HG02759 (cell line): ENCODE data around the gene KHDC1L.
A peak's percentile ranks its signal among the peaks of the same experiment; 100 is the strongest.
"Not testable (repeated sequence)": the region's sequence is repeated elsewhere in the genome, so short reads cannot be mapped to it uniquely, and the experiment has no call there.

Source experiments
- ATAC-seq: cut with Tn5 transposase; IDR thresholded peaks from one replicate; pipeline ENCODE4 v1.9.1; 2021; ENCODE audit warnings: mild to moderate bottlenecking, moderate library complexity; ENCODE audit not compliant: unreplicated experiment

KHDC1L gene

GRCh38 chr6:73207221-73207837 lies 18.0 kb downstream of the KHDC1L start:
- no peak for ATAC-seq

GRCh38 chr6:73204252-73204651 lies 21.0 kb downstream of the KHDC1L start:
- no peak for ATAC-seq

- ATAC-seq: no peak
Measured at GRCh38 chr6:73203098-73203497, 22.2 kb downstream of the KHDC1L start.

GRCh38 chr6:73200735-73201134 lies 24.6 kb downstream of the KHDC1L start:
- no peak for ATAC-seq

GRCh38 chr6:73200247-73200646 lies 25.0 kb downstream of the KHDC1L start:
- ATAC-seq: no peak

- ATAC-seq: no peak
Measured at GRCh38 chr6:73194744-73195143, 30.6 kb downstream of the KHDC1L start.

- not testable (repeated sequence) for ATAC-seq
Measured at GRCh38 chr6:73193302-73193701, 32.0 kb downstream of the KHDC1L start.

GRCh38 chr6:73182021-73182607 lies 43.2 kb downstream of the KHDC1L start:
- ATAC-seq: no peak

GRCh38 chr6:73180763-73181619 lies 44.3 kb downstream of the KHDC1L start:
- peak; percentile 81 for ATAC-seq

GRCh38 chr6:73180076-73180738 lies 45.1 kb downstream of the KHDC1L start:
- ATAC-seq: no peak

GRCh38 chr6:73177221-73177944 lies 47.9 kb downstream of the KHDC1L start:
- ATAC-seq: peak; percentile 53

- ATAC-seq: no peak
Measured at GRCh38 chr6:73176057-73176456, 49.2 kb downstream of the KHDC1L start.

GRCh38 chr6:73174646-73175045 lies 50.6 kb downstream of the KHDC1L start:
- ATAC-seq: no peak
